Neural cell (in vitro differentiated cells): ENCODE results near the gene OR6A2. TPM values are rescaled to one million over a fixed set of nuclear protein-coding genes. Genes with fewer than 3 reads are reported as not detected.

Experiments used
- H2AFZ ChIP-seq: fragments of 200-600, 300-800 bp; sonication (generic), shearing (Covaris generic); 2 replicates; pipeline ENCODE4 v1.6.0; 2014; ENCODE audit warnings: low read depth, mild to moderate bottlenecking, antibody characterized with exemption, low read length, moderate library complexity
- H3F3A ChIP-seq: fragments of 200-600 bp; shearing (Covaris generic); 2 replicates; pipeline ENCODE4 v1.6.1; 2016; ENCODE audit warnings: mild to moderate bottlenecking, moderate library complexity, mixed read lengths, antibody characterized with exemption, low read length; ENCODE audit not compliant: insufficient read depth, poor library complexity, severe bottlenecking
- H3K27ac ChIP-seq: fragments of 200-600, 300-800 bp; sonication (generic), shearing (Covaris generic); 2 replicates; pipeline ENCODE4 v1.5.1; 2014; ENCODE audit warnings: mild to moderate bottlenecking, low read length, moderate library complexity
- H3K27me3 ChIP-seq: fragments of 300-800, 200-600 bp; sonication (generic), shearing (Covaris generic); 2 replicates; pipeline ENCODE4 v1.6.0; 2014; ENCODE audit warnings: mild to moderate bottlenecking, low read depth, low read length, moderate library complexity; ENCODE audit not compliant: insufficient read depth
- H3K36me3 ChIP-seq: fragments of 300-800, 200-600 bp; sonication (generic), shearing (Covaris generic); 2 replicates; pipeline ENCODE4 v1.5.1; 2014; ENCODE audit warnings: mild to moderate bottlenecking, antibody characterized with exemption, low read length, moderate library complexity; ENCODE audit not compliant: insufficient read depth
- H3K4me2 ChIP-seq: fragments of 300-800, 200-600 bp; sonication (generic), shearing (Covaris generic); 2 replicates; pipeline ENCODE4 v1.6.0; 2014; ENCODE audit warnings: mild to moderate bottlenecking, low read length
- H3K4me3 ChIP-seq: fragments of 300-800, 200-600 bp; sonication (generic), shearing (Covaris generic); 2 replicates; pipeline ENCODE4 v1.5.1; 2014; ENCODE audit warnings: mild to moderate bottlenecking, low read length, moderate library complexity
- H3K79me2 ChIP-seq: fragments of 200-600 bp; shearing (Covaris generic); replicated peaks from 2 replicates; pipeline ENCODE4 v1.6.0; 2014; ENCODE audit warnings: mild to moderate bottlenecking, low read length, moderate library complexity; ENCODE audit not compliant: insufficient read depth
- H3K9ac ChIP-seq: fragments of 300-800, 200-600 bp; sonication (generic), shearing (Covaris generic); 2 replicates; pipeline ENCODE4 v1.6.1; 2016; ENCODE audit warnings: mild to moderate bottlenecking, low read length, mixed read lengths
- H3K9me2 ChIP-seq: fragments of 200-600 bp; shearing (Covaris generic); 2 replicates; pipeline ENCODE4 v1.6.1; 2016; ENCODE audit warnings: mild to moderate bottlenecking, low read length, mixed read lengths; ENCODE audit not compliant: insufficient read depth
- H3K9me3 ChIP-seq: fragments of 200-600, 300-800 bp; sonication (generic), shearing (Covaris generic); 2 replicates; pipeline ENCODE4 v1.6.1; 2016; ENCODE audit warnings: mild to moderate bottlenecking, mixed run types, low read length, moderate library complexity, mixed read lengths
- H4K20me1 ChIP-seq: fragments of 200-600 bp; shearing (Covaris generic); 2 replicates; pipeline ENCODE4 v1.6.1; 2016; ENCODE audit warnings: mild to moderate bottlenecking, mixed run types; ENCODE audit not compliant: insufficient read depth
- CTCF ChIP-seq: fragments of 450-650 bp; IDR thresholded peaks from 2 replicates; pipeline ENCODE4 v1.5.1; 2014; ENCODE audit warnings: antibody characterized with exemption, mild to moderate bottlenecking, moderate library complexity; ENCODE audit not compliant: poor library complexity, severe bottlenecking
- EP300 ChIP-seq: fragments of 450-650 bp; conservative IDR thresholded peaks from 2 replicates; pipeline ENCODE4 v1.6.1; 2014; ENCODE audit warnings: antibody characterized with exemption, mild to moderate bottlenecking, moderate library complexity; ENCODE audit not compliant: poor library complexity, severe bottlenecking
- EZH2 ChIP-seq: fragments of 200-600, 300-800 bp; shearing (Covaris generic), sonication (generic); IDR thresholded peaks from 2 replicates; pipeline ENCODE4 v1.6.1; 2014; ENCODE audit warnings: antibody characterized with exemption, low read length, borderline replicate concordance, mild to moderate bottlenecking; ENCODE audit not compliant: insufficient read depth, poor library complexity, severe bottlenecking
- MXI1 ChIP-seq: fragments of 450-650 bp; conservative IDR thresholded peaks from 2 replicates; pipeline ENCODE4 v1.6.1; 2014; ENCODE audit warnings: antibody characterized with exemption, mild to moderate bottlenecking; ENCODE audit not compliant: poor library complexity, severe bottlenecking
- POLR2AphosphoS5 ChIP-seq: IDR thresholded peaks from 2 replicates; pipeline ENCODE4 v1.6.1; 2012
- RAD21 ChIP-seq: fragments of 450-650 bp; conservative IDR thresholded peaks from 2 replicates; pipeline ENCODE4 v1.6.1; 2014; ENCODE audit warnings: antibody characterized with exemption, mild to moderate bottlenecking, moderate library complexity
- REST ChIP-seq: IDR thresholded peaks from 2 replicates; pipeline ENCODE4 v1.6.1; 2012; ENCODE audit warnings: borderline replicate concordance
- SMC3 ChIP-seq: fragments of 450-650 bp; conservative IDR thresholded peaks from 2 replicates; pipeline ENCODE4 v1.6.1; 2014; ENCODE audit warnings: antibody characterized with exemption, mild to moderate bottlenecking, moderate library complexity; ENCODE audit not compliant: poor library complexity
- TAF1 ChIP-seq: IDR thresholded peaks from 2 replicates; pipeline ENCODE4 v1.6.1; 2012; ENCODE audit warnings: low read depth
- polyA plus RNA-seq: library from polyadenylated mRNA; depleted of rRNA; stranded (reverse); fragments of >200 nt; gene quantifications from 2 replicates; pipeline ENCODE4 v1.2.3, GENCODE V29; 2014

Gene OR6A2
- polyA plus RNA-seq, 1 donor from 2014 or later: 0.05 TPM

GRCh38 chr11:6778518-6778917 is 21.0 kb downstream of the OR6A2 start:
- no peak overlapping the region for H2AFZ ChIP-seq
- no peaks in the 10 kb centered on the region for H3K9me2 ChIP-seq
- H3K36me3 ChIP-seq: no peaks in the 10 kb centered on the region
- H3K27me3 ChIP-seq: no peaks in the 10 kb centered on the region
- H3K79me2 ChIP-seq: no peaks in the 10 kb centered on the region
- H3K27ac ChIP-seq: no peak overlapping the region
- no peaks in the 10 kb centered on the region for H3F3A ChIP-seq
- no peak overlapping the region for H3K4me3 ChIP-seq
- H3K9ac ChIP-seq: no peak overlapping the region
- H3K4me2 ChIP-seq: no peak overlapping the region
- no peaks in the 10 kb centered on the region for H4K20me1 ChIP-seq
- no peaks in the 10 kb centered on the region for H3K9me3 ChIP-seq
- TF ChIP-seq CTCF: no peak
- no peak for TF ChIP-seq EP300
- no peak for TF ChIP-seq SMC3
- TF ChIP-seq EZH2: no peak
- TF ChIP-seq POLR2AphosphoS5: no peak
- TF ChIP-seq MXI1: no peak
- TF ChIP-seq TAF1: no peak

GRCh38 chr11:6771926-6772893 is 27.3 kb downstream of the OR6A2 start, which contains the start of gene OR2AG2:
OR2AG2 (minus strand) TSS chr11:6771976; CDS start chr11:6768957, 3,019 bp downstream.
- Histone ChIP-seq H3K27ac (no peak within 1 kb of the TSS), H3K27me3 (no peaks in the 10 kb centered on the region), H4K20me1 (no peaks in the 10 kb centered on the region), H3K36me3 (no peaks in the 10 kb centered on the region), H3K4me3 (no peak within 1 kb of the TSS), H3F3A (no peaks in the 10 kb centered on the region), H2AFZ (no peak within 1 kb of the TSS), H3K79me2 (no peaks in the 10 kb centered on the region), H3K4me2 (no peak within 1 kb of the TSS), H3K9ac (no peak within 1 kb of the TSS), H3K9me3 (no peaks in the 10 kb centered on the region), H3K9me2 (no peaks in the 10 kb centered on the region)
- TF ChIP-seq RAD21: no peak

GRCh38 chr11:6757373-6757967 is 42.0 kb downstream of the OR6A2 start:
- Histone ChIP-seq H2AFZ (no peak overlapping the region), H3K27ac (no peak overlapping the region), H3K9ac (no peak overlapping the region), H3K79me2 (no peaks in the 10 kb centered on the region), H3K4me2 (no peak overlapping the region), H4K20me1 (no peaks in the 10 kb centered on the region), H3F3A (no peaks in the 10 kb centered on the region), H3K9me2 (no peaks in the 10 kb centered on the region), H3K27me3 (no peaks in the 10 kb centered on the region), H3K9me3 (peaks cover 2% of the 10 kb centered on the region), H3K4me3 (no peak overlapping the region), H3K36me3 (no peaks in the 10 kb centered on the region)
- TF ChIP-seq REST (no peak), SMC3 (peak; percentile 71), EZH2 (no peak), TAF1 (no peak), RAD21 (peak; percentile 70), CTCF (peak; percentile 79)
